AG04450 (cell line): Measurements from ENCODE around the gene CDYL2. TPM values are rescaled to one million over a fixed set of nuclear protein-coding genes. Genes with fewer than 3 reads are reported as not detected.

Experiments
- CTCF ChIA-PET: fragments of 300-600, 350-600 bp; formaldehyde crosslinking; extraction: SDS; loops from one replicate; lab custom pipeline; 2022; ENCODE audit warnings: antibody characterized with exemption, inconsistent platforms; lab: Charles Lee
- POLR2A ChIA-PET: fragments of 350-600 bp; formaldehyde crosslinking; extraction: SDS; loops from one replicate; lab custom pipeline; 2021; ENCODE audit warnings: antibody characterized with exemption, inconsistent platforms; lab: Yijun Ruan, JAX
- DNase-seq: peaks from one replicate; pipeline ENCODE4 v3.0.0-alpha.2; 2011; ENCODE audit warnings: low read depth, low spot score
- H3K27ac ChIP-seq: one replicate; pipeline ENCODE4 v1.5.1; 2012; ENCODE audit warnings: low read depth, low read length, control low read depth
- H3K27me3 ChIP-seq: one replicate; pipeline ENCODE4 v1.6.0; 2012; ENCODE audit warnings: low read length; ENCODE audit not compliant: control insufficient read depth, insufficient read depth
- H3K4me3 ChIP-seq: 2 replicates; pipeline ENCODE4 v1.5.1; 2011; ENCODE audit warnings: mild to moderate bottlenecking, low read depth, low read length, control low read depth
- H3K9me3 ChIP-seq: 2 replicates; pipeline ENCODE4 v1.5.1; 2012; ENCODE audit warnings: low read length; ENCODE audit not compliant: control insufficient read depth, insufficient read depth
- CTCF ChIP-seq: IDR thresholded peaks from 2 replicates; pipeline ENCODE4 v1.5.1; 2011; ENCODE audit warnings: low read depth, low read length, control low read depth, inconsistent platforms
- polyA plus RNA-seq: library from polyadenylated mRNA; depleted of rRNA; stranded (reverse); fragments of >200 nt; gene quantifications from 2 replicates; pipeline ENCODE4 v1.2.3, GENCODE V29; 2011

The CDYL2 gene
- polyA plus RNA-seq, 1 experiment = 2.3 TPM

- Histone ChIP-seq H3K27me3 (no peaks in the 10 kb centered on the region), H3K9me3 (no peaks in the 10 kb centered on the region), H3K4me3 (no peak overlapping the region), H3K27ac (no peak overlapping the region)
- ChIA-PET CTCF (no interaction called here), POLR2A (no interaction called here)
- no peak for TF ChIP-seq CTCF
- peak; percentile 8 for DNase-seq
Measured at GRCh38 chr16:80599466-80599865, 204.9 kb downstream of the CDYL2 start.

GRCh38 chr16:80596507-80597207, 207.7 kb downstream of the CDYL2 start:
- Histone ChIP-seq H3K9me3 (no peaks in the 10 kb centered on the region), H3K27me3 (no peaks in the 10 kb centered on the region), H3K27ac (no peak overlapping the region), H3K4me3 (no peak overlapping the region)
- DNase-seq = no peak
- no peak for TF ChIP-seq CTCF
- POLR2A ChIA-PET = no interaction called here
- CTCF ChIA-PET = no interaction called here

GRCh38 chr16:80594756-80595155, 209.6 kb downstream of the CDYL2 start:
- DNase-seq = no peak
- no peak for TF ChIP-seq CTCF
- Histone ChIP-seq H3K9me3 (no peaks in the 10 kb centered on the region), H3K4me3 (no peak overlapping the region), H3K27ac (no peak overlapping the region), H3K27me3 (no peaks in the 10 kb centered on the region)
- CTCF ChIA-PET = no interaction called here
- POLR2A ChIA-PET = no interaction called here

- Histone ChIP-seq H3K4me3 (no peak overlapping the region), H3K9me3 (no peaks in the 10 kb centered on the region), H3K27me3 (no peaks in the 10 kb centered on the region), H3K27ac (no peak overlapping the region)
- DNase-seq = no peak
- ChIA-PET POLR2A (no interaction called here), CTCF (no interaction called here)
- no peak for TF ChIP-seq CTCF
Measured at GRCh38 chr16:80592273-80592672, 212.1 kb downstream of the CDYL2 start.

GRCh38 chr16:80591071-80591915, 213.1 kb downstream of the CDYL2 start:
- TF ChIP-seq CTCF = no peak
- DNase-seq = no peak
- no peak overlapping the region for H3K27ac ChIP-seq
- ChIA-PET CTCF (no interaction called here), POLR2A (no interaction called here)
- no peaks in the 10 kb centered on the region for H3K9me3 ChIP-seq
- H3K4me3 ChIP-seq = no peak overlapping the region
- no peaks in the 10 kb centered on the region for H3K27me3 ChIP-seq
